Neural progenitor cell (in vitro differentiated cells): Measurements from ENCODE around the gene OR5I1.

Experiments
- EZH2 ChIP-seq: fragments of 200-600 bp; sonication (generic); IDR thresholded peaks from 2 replicates; pipeline ENCODE4 v1.6.1; 2017; ENCODE audit warnings: antibody characterized with exemption, mild to moderate bottlenecking, moderate library complexity
- EZH2phosphoT487 ChIP-seq: fragments of 200-600 bp; sonication (generic); IDR thresholded peaks from 2 replicates; pipeline ENCODE4 v1.6.1; 2017; ENCODE audit warnings: antibody characterized with exemption
- TF ChIP-seq, protein P1 (sequence below): fragments of 200-600 bp; sonication (generic); IDR thresholded peaks from 2 replicates; pipeline ENCODE4 v1.5.1; 2017; ENCODE audit warnings: antibody characterized with exemption, mild to moderate bottlenecking

DNA sequence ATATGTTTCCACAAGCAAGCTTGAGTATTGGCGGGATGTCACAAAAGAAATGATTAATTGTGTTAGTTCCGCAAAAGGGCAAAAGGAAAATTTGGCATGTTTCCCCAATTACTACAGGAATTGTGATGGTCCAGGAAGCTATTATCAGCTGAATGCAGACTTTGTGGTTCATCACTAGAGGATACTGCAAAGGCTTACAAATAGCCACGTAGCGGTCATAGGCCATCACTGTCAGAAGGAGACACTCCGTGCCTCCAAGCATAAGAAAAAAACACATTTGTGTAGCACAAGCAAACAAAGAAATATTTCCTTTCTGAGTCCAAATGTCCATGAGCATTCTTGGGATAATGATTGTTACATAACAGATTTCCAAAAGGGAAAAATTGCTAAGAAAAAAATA, 31.7 kb upstream of the OR5I1 start:
- TF ChIP-seq, protein P1, sequence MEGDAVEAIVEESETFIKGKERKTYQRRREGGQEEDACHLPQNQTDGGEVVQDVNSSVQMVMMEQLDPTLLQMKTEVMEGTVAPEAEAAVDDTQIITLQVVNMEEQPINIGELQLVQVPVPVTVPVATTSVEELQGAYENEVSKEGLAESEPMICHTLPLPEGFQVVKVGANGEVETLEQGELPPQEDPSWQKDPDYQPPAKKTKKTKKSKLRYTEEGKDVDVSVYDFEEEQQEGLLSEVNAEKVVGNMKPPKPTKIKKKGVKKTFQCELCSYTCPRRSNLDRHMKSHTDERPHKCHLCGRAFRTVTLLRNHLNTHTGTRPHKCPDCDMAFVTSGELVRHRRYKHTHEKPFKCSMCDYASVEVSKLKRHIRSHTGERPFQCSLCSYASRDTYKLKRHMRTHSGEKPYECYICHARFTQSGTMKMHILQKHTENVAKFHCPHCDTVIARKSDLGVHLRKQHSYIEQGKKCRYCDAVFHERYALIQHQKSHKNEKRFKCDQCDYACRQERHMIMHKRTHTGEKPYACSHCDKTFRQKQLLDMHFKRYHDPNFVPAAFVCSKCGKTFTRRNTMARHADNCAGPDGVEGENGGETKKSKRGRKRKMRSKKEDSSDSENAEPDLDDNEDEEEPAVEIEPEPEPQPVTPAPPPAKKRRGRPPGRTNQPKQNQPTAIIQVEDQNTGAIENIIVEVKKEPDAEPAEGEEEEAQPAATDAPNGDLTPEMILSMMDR, result no peak
- TF ChIP-seq EZH2, result no peak
- no peak for TF ChIP-seq EZH2phosphoT487
